MM.1S (cell line): ENCODE measurements around the gene NAALADL1.

Experiments
- DNase-seq: peaks from one replicate; pipeline ENCODE4 v3.0.0-alpha.2; 2015
- H2AFZ ChIP-seq: fragments of 300-600 bp; sonication (generic); 2 replicates; pipeline ENCODE4 v1.6.0; 2016; ENCODE audit warnings: antibody characterized with exemption, low read length
- H3F3A ChIP-seq: fragments of 300-600 bp; sonication (generic); 2 replicates; pipeline ENCODE4 v1.6.1; 2016; ENCODE audit warnings: mild to moderate bottlenecking, antibody characterized with exemption, low read length, moderate library complexity, mixed read lengths; ENCODE audit not compliant: insufficient read depth
- H3K27ac ChIP-seq: fragments of 300-600 bp; sonication (generic); 2 replicates; pipeline ENCODE4 v1.5.1; 2016; ENCODE audit warnings: mild to moderate bottlenecking, low read length
- H3K27me3 ChIP-seq: fragments of 300-600 bp; sonication (generic); replicated peaks from 2 replicates; pipeline ENCODE4 v1.6.0; 2016; ENCODE audit warnings: low read length; ENCODE audit not compliant: insufficient read depth
- H3K36me3 ChIP-seq: fragments of 300-600 bp; sonication (generic); replicated peaks from 2 replicates; pipeline ENCODE4 v1.6.1; 2016; ENCODE audit warnings: mild to moderate bottlenecking, low read length, mixed read lengths; ENCODE audit not compliant: insufficient read depth
- H3K4me1 ChIP-seq: fragments of 300-600 bp; sonication (generic); 2 replicates; pipeline ENCODE4 v1.6.1; 2016; ENCODE audit warnings: low read length, mixed read lengths
- H3K4me2 ChIP-seq: fragments of 300-600 bp; sonication (generic); 2 replicates; pipeline ENCODE4 v1.6.0; 2016; ENCODE audit warnings: low read depth, low read length
- H3K4me3 ChIP-seq: fragments of 300-600 bp; sonication (generic); 2 replicates; pipeline ENCODE4 v1.5.1; 2016; ENCODE audit warnings: low read length, mixed read lengths
- H3K79me2 ChIP-seq: fragments of 300-600 bp; sonication (generic); 2 replicates; pipeline ENCODE4 v1.6.1; 2016; ENCODE audit warnings: mixed run types, low read length, mixed read lengths
- H3K9ac ChIP-seq: fragments of 300-600 bp; sonication (generic); 2 replicates; pipeline ENCODE4 v1.6.1; 2016; ENCODE audit warnings: low read length, mixed read lengths
- H3K9me2 ChIP-seq: fragments of 300-600 bp; sonication (generic); replicated peaks from 2 replicates; pipeline ENCODE4 v1.6.1; 2016; ENCODE audit warnings: mild to moderate bottlenecking, low read length, mixed read lengths; ENCODE audit not compliant: insufficient read depth
- H3K9me3 ChIP-seq: fragments of 300-600 bp; sonication (generic); replicated peaks from 2 replicates; pipeline ENCODE4 v1.6.1; 2016; ENCODE audit warnings: mild to moderate bottlenecking, low read length, mixed read lengths; ENCODE audit not compliant: insufficient read depth
- H4K20me1 ChIP-seq: fragments of 300-600 bp; sonication (generic); 2 replicates; pipeline ENCODE4 v1.6.1; 2016; ENCODE audit warnings: mild to moderate bottlenecking, low read length, moderate library complexity, mixed read lengths; ENCODE audit not compliant: insufficient read depth
- EZH2 ChIP-seq: fragments of 300-600 bp; sonication (generic); optimal IDR thresholded peaks from 2 replicates; pipeline ENCODE3; 2017; ENCODE audit warnings: low read depth, mild to moderate bottlenecking, antibody characterized with exemption, low read length, mixed read lengths
- EZH2phosphoT487 ChIP-seq: fragments of 300-600 bp; sonication (generic); IDR thresholded peaks from 2 replicates; pipeline ENCODE4 v1.6.1; 2018; ENCODE audit warnings: antibody characterized with exemption, low read length
- TF ChIP-seq, protein P1 (sequence below): fragments of 300-600 bp; sonication (generic); IDR thresholded peaks from 2 replicates; pipeline ENCODE4 v1.5.1; 2016; ENCODE audit warnings: antibody characterized with exemption, low read length, mixed read lengths

The NAALADL1 gene

GRCh38 chr11:64998690-64999431 is 59.5 kb downstream of the NAALADL1 start:
- Histone ChIP-seq H3F3A (no peaks in the 10 kb centered on the region), H4K20me1 (no peaks in the 10 kb centered on the region), H3K4me3 (no peak overlapping the region), H3K4me1 (peaks cover 8% of the 10 kb centered on the region), H3K79me2 (no peaks in the 10 kb centered on the region), H3K9me3 (no peaks in the 10 kb centered on the region), H2AFZ (no peak overlapping the region), H3K27ac (no peak overlapping the region), H3K9ac (no peak overlapping the region), H3K27me3 (no peaks in the 10 kb centered on the region), H3K9me2 (no peaks in the 10 kb centered on the region), H3K36me3 (no peaks in the 10 kb centered on the region), H3K4me2 (no peak overlapping the region)
- no peak for DNase-seq
- no peak for TF ChIP-seq EZH2
- TF ChIP-seq, protein P1, sequence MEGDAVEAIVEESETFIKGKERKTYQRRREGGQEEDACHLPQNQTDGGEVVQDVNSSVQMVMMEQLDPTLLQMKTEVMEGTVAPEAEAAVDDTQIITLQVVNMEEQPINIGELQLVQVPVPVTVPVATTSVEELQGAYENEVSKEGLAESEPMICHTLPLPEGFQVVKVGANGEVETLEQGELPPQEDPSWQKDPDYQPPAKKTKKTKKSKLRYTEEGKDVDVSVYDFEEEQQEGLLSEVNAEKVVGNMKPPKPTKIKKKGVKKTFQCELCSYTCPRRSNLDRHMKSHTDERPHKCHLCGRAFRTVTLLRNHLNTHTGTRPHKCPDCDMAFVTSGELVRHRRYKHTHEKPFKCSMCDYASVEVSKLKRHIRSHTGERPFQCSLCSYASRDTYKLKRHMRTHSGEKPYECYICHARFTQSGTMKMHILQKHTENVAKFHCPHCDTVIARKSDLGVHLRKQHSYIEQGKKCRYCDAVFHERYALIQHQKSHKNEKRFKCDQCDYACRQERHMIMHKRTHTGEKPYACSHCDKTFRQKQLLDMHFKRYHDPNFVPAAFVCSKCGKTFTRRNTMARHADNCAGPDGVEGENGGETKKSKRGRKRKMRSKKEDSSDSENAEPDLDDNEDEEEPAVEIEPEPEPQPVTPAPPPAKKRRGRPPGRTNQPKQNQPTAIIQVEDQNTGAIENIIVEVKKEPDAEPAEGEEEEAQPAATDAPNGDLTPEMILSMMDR, result no peak

DNA sequence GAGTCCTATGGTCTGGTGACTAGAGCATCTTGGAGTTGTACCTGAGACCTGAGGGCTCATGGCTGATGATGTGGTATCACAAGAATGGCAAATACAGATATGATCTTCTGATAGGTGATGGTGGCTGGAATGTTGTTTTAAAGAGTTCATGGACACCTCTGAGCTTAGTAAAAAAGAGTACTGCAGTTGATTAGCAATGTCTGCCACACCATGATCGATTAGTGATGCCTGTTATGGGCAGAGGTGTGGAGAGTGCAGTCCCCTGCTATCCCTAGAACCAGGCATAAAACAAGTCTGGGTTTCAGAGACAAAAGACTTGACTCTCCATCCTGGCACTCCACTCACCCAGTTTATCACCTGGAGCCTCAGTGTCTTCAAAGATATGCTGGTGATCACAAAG is 60.2 kb downstream of the NAALADL1 start:
- no peak overlapping the region for H2AFZ ChIP-seq

GRCh38 chr11:64996710-64997380 is 61.5 kb downstream of the NAALADL1 start, which contains the start of gene BATF2:
Gene BATF2, minus strand, starts transcription at chr11:64996971. Its CDS starts 57 bp downstream, at chr11:64996914.
- Histone ChIP-seq H4K20me1 (no peaks in the 10 kb centered on the region), H3K4me1 (peaks cover 8% of the 10 kb centered on the region), H3K9me2 (no peaks in the 10 kb centered on the region), H3K9ac (no peak within 1 kb of the TSS), H3F3A (no peaks in the 10 kb centered on the region), H3K4me3 (0 out of 2 replicates have a peak within 1 kb of the TSS, but pooled peaks have one; percentile 3), H3K9me3 (no peaks in the 10 kb centered on the region), H3K27ac (no peak within 1 kb of the TSS), H3K27me3 (no peaks in the 10 kb centered on the region), H3K36me3 (no peaks in the 10 kb centered on the region), H2AFZ (peak within 1 kb of the TSS; percentile 42), H3K79me2 (no peaks in the 10 kb centered on the region), H3K4me2 (peak within 1 kb of the TSS; percentile 57; the same call in 1 of the 2 replicates)
- DNase-seq, result no peak
- TF ChIP-seq, protein P1, result peak; percentile 36
- no peak for TF ChIP-seq EZH2
- no peak for TF ChIP-seq EZH2phosphoT487

More for the DNA sequence above, 60.2 kb downstream of the NAALADL1 start:
- Histone ChIP-seq H3K9ac (no peak overlapping the region), H3F3A (no peaks in the 10 kb centered on the region), H3K27me3 (no peaks in the 10 kb centered on the region), H3K9me3 (no peaks in the 10 kb centered on the region), H3K36me3 (no peaks in the 10 kb centered on the region), H3K27ac (no peak overlapping the region), H3K9me2 (no peaks in the 10 kb centered on the region), H3K4me3 (no peak overlapping the region), H3K4me2 (no peak overlapping the region), H4K20me1 (no peaks in the 10 kb centered on the region), H3K79me2 (no peaks in the 10 kb centered on the region), H3K4me1 (peaks cover 8% of the 10 kb centered on the region)
- TF ChIP-seq, protein P1, result no peak
- no peak for TF ChIP-seq EZH2phosphoT487
- no peak for TF ChIP-seq EZH2
- no peak for DNase-seq
